IPS-18c (cell line): ENCODE data around the gene ITGB6.
"Not testable (repeated sequence)": the region's sequence is repeated elsewhere in the genome, so short reads cannot be mapped to it uniquely, and the experiment has no call there.

Experiments used
- H3K4me3 ChIP-seq: 2 replicates; pipeline ENCODE4 v1.7.0; 2013; ENCODE audit warnings: low read depth, mild to moderate bottlenecking, low read length, moderate library complexity; ENCODE audit not compliant: insufficient read depth
- H3K9me3 ChIP-seq: one replicate; pipeline ENCODE4 v1.6.1; 2013; ENCODE audit warnings: mild to moderate bottlenecking, low read length, moderate library complexity; ENCODE audit not compliant: control insufficient read depth, insufficient read depth

Gene ITGB6

GRCh38 chr2:160203422-160203821 is 3.4 kb upstream of the ITGB6 start:
- Histone ChIP-seq H3K9me3 (no peaks in the 10 kb centered on the region), H3K4me3 (no peak overlapping the region)

GRCh38 chr2:160203007-160203406 is 2.9 kb upstream of the ITGB6 start:
- Histone ChIP-seq H3K9me3 (no peaks in the 10 kb centered on the region), H3K4me3 (no peak overlapping the region)

- H3K9me3 ChIP-seq: no peaks in the 10 kb centered on the region
Observed at GRCh38 chr2:160201849-160202539, 1.9 kb upstream of the ITGB6 start.

GRCh38 chr2:160200921-160201320 is 849 bp upstream of the ITGB6 start:
- H3K4me3 ChIP-seq: no peak overlapping the region
- H3K9me3 ChIP-seq: no peaks in the 10 kb centered on the region

More at GRCh38 chr2:160201849-160202539, 1.9 kb upstream of the ITGB6 start:
- no peak overlapping the region for H3K4me3 ChIP-seq

GRCh38 chr2:160199053-160199452 is 1.0 kb downstream of the ITGB6 start:
- no peak overlapping the region for H3K4me3 ChIP-seq
- H3K9me3 ChIP-seq: no peaks in the 10 kb centered on the region

- Histone ChIP-seq H3K9me3 (no peaks in the 10 kb centered on the region), H3K4me3 (no peak overlapping the region)
Observed at GRCh38 chr2:160197587-160197986, 2.5 kb downstream of the ITGB6 start.

GRCh38 chr2:160194946-160195345 is 5.1 kb downstream of the ITGB6 start:
- Histone ChIP-seq H3K9me3 (no peaks in the 10 kb centered on the region), H3K4me3 (no peak overlapping the region)

GRCh38 chr2:160194351-160194750 is 5.7 kb downstream of the ITGB6 start:
- Histone ChIP-seq H3K9me3 (no peaks in the 10 kb centered on the region), H3K4me3 (no peak overlapping the region)

- H3K4me3 ChIP-seq: not testable (repeated sequence)
Observed at GRCh38 chr2:160181146-160181836, 18.8 kb downstream of the ITGB6 start.

GRCh38 chr2:160180690-160181089 is 19.4 kb downstream of the ITGB6 start:
- H3K4me3 ChIP-seq, H3K9me3 ChIP-seq: not testable (repeated sequence)

More at GRCh38 chr2:160181146-160181836, 18.8 kb downstream of the ITGB6 start:
- not testable (repeated sequence) for H3K9me3 ChIP-seq

- H3K9me3 ChIP-seq: no peaks in the 10 kb centered on the region
- H3K4me3 ChIP-seq: no peak overlapping the region
Observed at GRCh38 chr2:160180172-160180571, 19.9 kb downstream of the ITGB6 start.

- H3K4me3 ChIP-seq: no peak overlapping the region
- H3K9me3 ChIP-seq: no peaks in the 10 kb centered on the region
Observed at GRCh38 chr2:160175169-160176134, 24.6 kb downstream of the ITGB6 start.

GRCh38 chr2:160174322-160174721 is 25.8 kb downstream of the ITGB6 start:
- Histone ChIP-seq H3K4me3 (no peak overlapping the region), H3K9me3 (no peaks in the 10 kb centered on the region)

GRCh38 chr2:160169988-160170387 is 30.1 kb downstream of the ITGB6 start:
- no peak overlapping the region for H3K4me3 ChIP-seq
- H3K9me3 ChIP-seq: no peaks in the 10 kb centered on the region

GRCh38 chr2:160169471-160169870 is 30.6 kb downstream of the ITGB6 start:
- Histone ChIP-seq H3K4me3 (no peak overlapping the region), H3K9me3 (no peaks in the 10 kb centered on the region)

GRCh38 chr2:160168878-160169277 is 31.2 kb downstream of the ITGB6 start:
- Histone ChIP-seq H3K4me3 (no peak overlapping the region), H3K9me3 (no peaks in the 10 kb centered on the region)

GRCh38 chr2:160167089-160167740 is 32.9 kb downstream of the ITGB6 start:
- Histone ChIP-seq H3K9me3 (no peaks in the 10 kb centered on the region), H3K4me3 (no peak overlapping the region)
